ENCODE measurements around the gene TAS2R40.

GRCh38 chr7:143256325-143256724 is 34.5 kb downstream of the TAS2R40 start:
- no peak for TF ChIP-seq CTCF (IDR thresholded peaks at IDR 0.05)
- no peak for TF ChIP-seq POLR2A (IDR thresholded peaks at IDR 0.05)
